G401 (cell line): Measurements from ENCODE around the gene IGIP. TPM values are rescaled to one million over a fixed set of nuclear protein-coding genes. Genes with fewer than 3 reads are reported as not detected.

Experiments used
- DNase-seq: peaks from one replicate; pipeline ENCODE4 v3.0.0-alpha.2; 2015; ENCODE audit warnings: low spot score
- in situ Hi-C: cut with HindIII; loops from 2 replicates; pipeline ENCODE4 v1.10.0; 2016; ENCODE audit warnings: low sequenced_read_pairs, mixed read lengths
- total RNA-seq: library from RNA; depleted of rRNA; stranded (reverse); fragments of >200 nt; shearing (Covaris generic); gene quantifications from 2 replicates; pipeline ENCODE4 v1.2.3, GENCODE V29; 2014

IGIP gene
- total RNA-seq, 1 experiment from 2014 or later = 0.24 TPM

DNA sequence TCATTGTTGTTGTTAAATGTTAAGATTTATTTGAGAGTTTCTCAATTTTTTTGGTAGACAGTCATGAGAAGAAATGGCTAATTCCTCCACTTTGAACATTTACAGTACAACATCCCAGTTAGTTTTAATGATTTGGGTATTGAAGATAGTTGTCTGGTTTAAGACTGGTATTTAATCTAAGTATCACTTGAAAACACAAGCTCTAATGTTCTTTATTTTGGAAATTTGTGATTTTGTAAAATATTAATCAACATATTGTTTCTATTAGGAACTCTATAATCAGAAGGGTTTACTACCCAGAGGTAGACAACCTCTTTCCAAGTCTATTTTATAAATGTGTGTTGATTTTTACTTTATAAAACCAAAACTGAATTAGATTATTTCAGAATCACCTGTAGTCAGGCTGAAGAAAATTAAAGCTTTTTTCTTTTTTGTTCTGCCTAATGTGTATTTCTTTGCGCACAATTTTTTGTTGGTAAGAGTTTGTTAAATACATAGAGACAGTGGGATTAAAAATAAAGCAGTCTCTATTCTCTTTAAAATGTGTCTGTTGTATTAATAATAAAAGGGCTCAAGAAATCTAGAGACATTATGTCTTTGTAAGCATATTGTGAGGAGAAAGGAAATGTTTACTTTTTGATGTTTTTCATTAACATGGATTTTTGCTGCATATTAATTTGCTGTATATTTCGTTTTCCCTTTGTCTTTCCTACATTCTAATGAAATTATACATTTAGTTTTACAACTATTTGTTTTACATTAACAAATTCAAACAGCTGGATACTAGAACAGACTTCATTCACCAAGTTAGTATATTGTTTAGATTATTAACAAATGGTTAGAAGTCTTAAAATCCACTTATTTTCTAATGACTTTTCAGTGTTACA is 15.7 kb upstream of the IGIP start:
- DNase-seq = no peak
- in situ Hi-C loops = no loop called here

- DNase-seq = no peak
- in situ Hi-C loops = no loop called here
Measured at GRCh38 chr5:140110646-140110957, 15.1 kb upstream of the IGIP start.

DNA sequence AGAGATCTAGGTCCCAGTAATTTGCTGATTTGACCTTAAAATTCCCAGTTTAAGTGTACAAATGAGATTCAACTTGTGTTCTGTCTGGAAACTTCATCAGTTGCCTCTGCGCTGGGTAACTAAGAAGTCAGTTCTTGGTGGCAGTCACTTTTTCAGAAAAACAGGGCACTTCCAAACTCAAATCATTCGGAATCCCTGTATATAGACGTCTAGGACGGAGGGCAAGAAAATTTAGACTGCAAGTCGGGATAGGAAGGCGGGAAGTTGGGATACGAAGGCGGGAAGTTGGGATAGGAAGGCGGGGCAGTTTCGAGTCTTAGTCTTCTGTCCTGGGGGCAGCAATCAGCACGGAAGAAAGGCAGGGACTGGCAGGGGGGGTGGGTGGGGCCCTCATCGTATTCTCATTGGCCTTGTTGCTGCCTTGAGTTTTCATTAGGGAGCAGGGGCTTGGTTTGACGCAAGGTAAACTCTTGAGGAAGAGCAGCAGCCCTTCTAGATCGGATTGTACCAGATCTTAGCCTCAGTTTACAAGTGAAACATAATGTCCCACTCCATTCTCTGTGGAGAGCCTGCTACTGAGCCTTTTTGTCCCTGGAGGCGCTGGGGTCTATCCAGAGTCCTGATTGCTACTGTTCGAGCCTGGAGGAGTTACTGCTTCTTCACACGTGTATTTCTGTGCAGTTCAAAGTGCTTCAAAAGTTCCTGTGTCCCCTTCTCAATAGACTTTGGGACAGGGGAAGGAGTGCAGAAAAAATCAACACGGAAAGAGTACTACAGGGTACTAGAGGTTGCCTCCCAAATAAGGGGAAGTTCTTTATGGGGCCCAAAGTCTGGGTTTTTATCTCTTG is 14.5 kb upstream of the IGIP start:
- in situ Hi-C loops = no loop called here
- DNase-seq = no peak

DNA sequence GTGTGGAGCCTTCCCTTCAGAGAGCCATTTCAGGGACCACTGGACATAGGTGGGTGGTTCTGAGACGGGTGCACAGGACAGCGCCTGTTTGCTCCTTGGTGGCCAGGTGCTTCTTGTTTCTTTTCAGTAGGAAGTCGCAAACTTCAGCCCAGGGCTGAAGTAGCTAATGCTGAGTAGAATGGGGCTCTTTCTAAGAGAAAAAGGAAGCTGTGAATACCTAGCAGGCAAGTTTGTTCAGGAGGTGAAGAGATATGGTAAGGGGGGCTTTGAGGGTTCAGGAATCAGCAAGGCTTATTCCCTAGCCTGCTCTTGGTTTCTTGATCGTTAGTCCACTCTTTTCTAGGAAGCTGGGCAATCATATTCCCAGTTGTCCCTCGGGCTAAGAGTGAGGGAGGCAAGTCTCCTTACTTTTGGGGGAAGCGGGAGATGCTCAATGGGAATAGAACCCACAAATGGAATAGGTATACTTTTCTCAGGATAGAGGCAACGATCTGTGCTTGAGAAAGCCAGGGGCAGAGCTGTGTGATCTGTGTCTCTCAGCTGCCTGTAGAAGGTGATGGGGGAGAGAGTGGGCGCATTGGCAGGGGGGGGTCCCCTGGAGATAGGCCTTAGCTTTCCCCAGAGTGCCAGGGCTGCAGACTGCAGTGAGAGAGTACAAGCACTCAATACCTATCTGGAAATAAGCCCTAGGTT is 13.7 kb upstream of the IGIP start:
- no peak for DNase-seq
- in situ Hi-C loops = no loop called here

DNA sequence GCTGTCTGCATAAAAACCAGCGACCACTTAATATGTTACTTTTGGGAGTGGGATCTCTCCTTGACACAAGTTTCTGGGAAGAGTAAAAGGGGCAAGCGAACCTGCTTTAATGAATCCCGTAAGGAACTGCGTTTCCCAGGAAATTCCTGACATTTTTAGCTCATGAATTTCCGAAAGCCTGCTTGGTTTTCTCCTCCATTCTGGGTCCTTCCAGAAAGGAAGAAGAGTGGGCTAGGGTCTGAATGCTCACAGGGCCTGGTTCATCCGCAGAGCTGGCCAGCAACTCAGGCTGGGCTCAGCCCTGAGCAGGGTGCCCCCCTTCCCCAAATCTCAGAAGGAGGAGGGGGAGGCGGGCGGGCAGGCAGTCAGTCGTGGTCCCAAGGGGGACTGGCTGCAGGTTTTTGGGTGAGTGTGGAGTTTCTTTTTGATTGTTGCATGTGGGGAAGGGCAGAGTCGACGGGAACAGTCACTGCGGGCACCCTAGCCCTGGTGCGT is 13.0 kb upstream of the IGIP start:
- no peak for DNase-seq
- in situ Hi-C loops = no loop called here

DNA sequence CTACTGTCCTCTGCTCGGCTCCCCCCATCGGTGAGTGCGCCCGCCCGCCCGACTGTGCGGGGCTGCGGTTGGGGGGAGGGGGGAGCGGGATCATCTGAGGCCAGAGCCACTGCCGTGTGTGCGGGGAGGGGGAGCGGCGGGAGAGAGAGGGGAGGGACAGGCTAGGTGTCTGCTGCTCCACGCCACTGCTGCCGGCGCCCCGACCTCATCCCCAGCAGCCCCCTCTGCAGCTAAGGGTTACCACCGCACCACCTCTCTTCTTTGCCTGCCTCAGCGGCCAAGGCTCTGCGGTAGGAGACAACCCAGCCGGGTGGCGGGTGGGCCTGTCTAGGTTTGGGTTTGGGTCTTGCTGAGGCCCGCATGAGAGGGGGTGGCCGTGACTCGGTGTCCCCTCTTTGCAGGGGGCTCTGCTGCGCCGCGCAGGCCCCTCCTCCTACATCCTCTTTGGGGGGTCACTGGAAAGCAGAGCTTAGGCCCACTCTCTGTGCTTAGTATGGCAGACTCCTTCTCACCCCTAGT is 12.5 kb upstream of the IGIP start:
- DNase-seq = peak; percentile 38
- in situ Hi-C loops = no loop called here

DNA sequence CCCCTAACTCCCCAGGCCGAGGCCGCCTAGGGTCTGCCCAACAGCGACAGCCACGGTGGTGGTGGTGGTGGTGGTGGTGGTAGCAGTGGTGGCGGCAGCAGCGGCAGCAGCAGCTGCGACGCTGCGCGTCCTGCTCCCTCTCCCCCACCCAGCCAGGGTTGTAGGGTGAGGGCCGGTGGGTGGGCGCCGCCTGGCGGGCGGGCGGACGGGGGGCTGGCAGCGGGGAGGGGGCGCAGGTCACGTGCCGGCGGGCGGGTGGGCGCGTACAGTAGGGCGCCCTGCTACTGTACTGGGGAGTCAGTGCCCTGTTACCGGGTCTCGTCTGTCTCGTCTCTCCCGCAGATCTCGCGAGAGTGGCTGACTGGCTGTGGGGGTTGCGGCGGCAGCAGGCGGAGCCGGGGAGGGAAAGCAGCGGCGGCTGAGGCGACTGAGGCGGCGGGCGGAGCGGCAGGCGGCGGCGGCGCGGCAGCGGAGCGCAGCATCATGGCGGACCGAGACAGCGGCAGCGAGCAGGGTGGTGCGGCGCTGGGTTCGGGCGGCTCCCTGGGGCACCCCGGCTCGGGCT is 12.0 kb upstream of the IGIP start, which contains the start of gene PURA:
Gene PURA, plus strand, starts transcription at position 411 of the 565 bp plus-strand sequence. Its CDS starts 73 bp downstream, at position 484.
- in situ Hi-C loops = no loop called here
- DNase-seq = peak; percentile 89

GRCh38 chr5:140114341-140115185 is 11.2 kb upstream of the IGIP start:
- peak; percentile 53 for DNase-seq
- in situ Hi-C loops = no loop called here

GRCh38 chr5:140115186-140115500 is 10.6 kb upstream of the IGIP start:
- in situ Hi-C loops = no loop called here
- no peak for DNase-seq

DNA sequence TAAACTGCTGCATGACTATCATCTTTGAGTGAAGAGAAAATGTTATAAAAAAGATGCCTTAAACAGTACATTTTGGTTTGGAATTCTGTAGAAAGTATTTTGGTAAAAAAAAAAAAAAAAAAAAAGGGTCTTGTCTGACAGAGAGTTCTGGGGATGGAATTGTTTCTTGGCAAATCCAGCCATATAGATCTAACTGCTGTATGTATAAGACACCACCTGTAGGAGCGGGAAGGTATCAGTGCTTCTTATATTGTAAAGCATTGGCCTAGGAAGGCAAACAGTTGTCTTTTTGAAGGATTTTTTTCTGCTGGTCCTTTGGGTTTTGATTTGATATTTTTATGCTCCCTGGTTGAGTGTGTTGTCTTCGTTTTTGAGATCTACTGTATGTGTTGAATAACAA is 9.0 kb upstream of the IGIP start:
- in situ Hi-C loops = no loop called here
- DNase-seq = no peak

- no peak for DNase-seq
- in situ Hi-C loops = no loop called here
Measured at GRCh38 chr5:140117523-140117922, 8.2 kb upstream of the IGIP start.

DNA sequence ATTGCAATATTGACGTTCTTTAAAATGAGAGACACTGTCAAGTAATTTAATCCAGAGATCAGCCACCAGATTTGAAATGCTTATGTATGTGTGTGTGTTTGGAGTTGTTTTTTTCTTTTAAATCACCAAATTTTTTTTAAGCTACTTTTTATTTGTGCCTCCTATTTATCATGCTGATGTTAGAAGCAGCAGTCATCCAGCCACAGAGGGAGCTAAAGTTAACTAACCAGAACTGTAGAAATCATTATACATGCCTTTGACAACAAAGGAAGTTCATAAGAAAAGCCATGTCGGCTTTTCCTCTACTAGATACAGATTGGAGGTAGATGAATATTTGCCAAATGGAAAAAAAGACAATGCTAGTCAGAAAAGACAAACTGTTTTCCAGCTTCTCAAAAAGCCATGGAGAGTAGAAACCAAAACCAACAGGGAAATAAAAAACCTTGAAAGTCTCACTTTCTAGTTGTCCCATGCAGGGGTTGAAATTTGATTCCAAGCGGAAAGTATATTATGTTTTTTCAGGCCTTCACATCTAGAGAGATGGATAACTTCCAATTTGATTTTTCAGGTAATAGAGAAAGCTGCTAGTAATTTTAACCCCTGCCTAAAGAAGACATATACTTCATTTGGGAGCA is 7.3 kb upstream of the IGIP start:
- in situ Hi-C loops = no loop called here
- peak; percentile 38 for DNase-seq

GRCh38 chr5:140126315-140127012 is 727 bp downstream of the IGIP start:
- in situ Hi-C loops = no loop called here
- no peak for DNase-seq

- no peak for DNase-seq
- in situ Hi-C loops = no loop called here
Measured at GRCh38 chr5:140128376-140128775, 2.6 kb downstream of the IGIP start.

- in situ Hi-C loops = no loop called here
- DNase-seq = no peak
Measured at GRCh38 chr5:140130949-140131733, 5.4 kb downstream of the IGIP start.

GRCh38 chr5:140131967-140132409 is 6.3 kb downstream of the IGIP start:
- DNase-seq = no peak
- in situ Hi-C loops = no loop called here
